Stimulated activated CD4-positive, alpha-beta T cell treated with anti-CD3 and anti-CD28 coated beads, Interleukin-1b, Interleukin-23, amount 100 ng/mL, for 24 hours (primary cell): ENCODE results near the gene PDE4C.

Experiments used
- DNase-seq, 4 experiments: peaks; one replicate each; pipeline ENCODE4 v3.0.0-alpha.2; 2020; ENCODE audit warnings: low read depth in 4 of 4, low spot score in 1 of 4

The PDE4C gene

DNA sequence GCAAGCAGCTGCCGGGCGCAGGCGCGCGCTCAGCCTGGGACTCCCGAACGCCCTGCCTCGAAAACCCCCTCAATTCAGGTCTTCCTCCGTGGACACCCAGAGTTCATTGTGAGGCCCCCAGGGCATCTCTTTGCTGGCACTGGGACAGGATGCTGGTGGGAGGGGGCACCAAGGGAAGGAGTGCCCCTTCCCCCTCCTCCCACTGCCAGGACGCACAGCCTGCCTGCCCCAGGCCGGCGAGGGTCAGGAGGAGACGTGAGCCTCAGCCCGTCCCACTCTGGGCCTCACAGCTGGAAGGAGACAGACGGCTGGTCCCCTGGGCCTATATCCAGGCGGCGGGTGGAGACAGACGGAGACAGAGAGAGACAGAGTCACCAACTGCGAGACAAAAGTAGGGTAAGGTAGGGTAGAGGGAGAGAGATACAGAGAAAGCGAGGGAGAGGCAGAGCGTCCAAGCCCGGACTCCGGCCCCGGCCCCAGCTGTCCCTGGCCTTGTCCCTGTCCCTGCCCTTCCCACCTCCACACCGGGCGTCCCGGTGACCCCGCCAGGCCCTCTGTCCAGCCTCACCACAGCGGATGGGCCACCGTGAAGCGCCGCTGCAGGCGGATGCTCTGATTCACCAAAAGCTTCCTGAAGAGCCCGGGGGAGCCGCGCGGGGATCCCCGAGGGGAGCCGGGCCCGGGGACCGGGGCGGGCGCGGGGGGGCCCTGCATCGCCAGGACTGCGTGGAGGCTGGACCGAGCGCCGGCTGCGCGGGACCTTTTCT lies at the start of gene PDE4C:
PDE4C (minus strand) TSS at position 737 of the 767 bp plus-strand sequence; CDS start at position 714, 23 bp downstream.
- no peak for DNase-seq

- no peak for DNase-seq
These were observed 48.6 kb upstream of the PDE4C start for GRCh38 chr19:18274781-18275356.

DNA sequence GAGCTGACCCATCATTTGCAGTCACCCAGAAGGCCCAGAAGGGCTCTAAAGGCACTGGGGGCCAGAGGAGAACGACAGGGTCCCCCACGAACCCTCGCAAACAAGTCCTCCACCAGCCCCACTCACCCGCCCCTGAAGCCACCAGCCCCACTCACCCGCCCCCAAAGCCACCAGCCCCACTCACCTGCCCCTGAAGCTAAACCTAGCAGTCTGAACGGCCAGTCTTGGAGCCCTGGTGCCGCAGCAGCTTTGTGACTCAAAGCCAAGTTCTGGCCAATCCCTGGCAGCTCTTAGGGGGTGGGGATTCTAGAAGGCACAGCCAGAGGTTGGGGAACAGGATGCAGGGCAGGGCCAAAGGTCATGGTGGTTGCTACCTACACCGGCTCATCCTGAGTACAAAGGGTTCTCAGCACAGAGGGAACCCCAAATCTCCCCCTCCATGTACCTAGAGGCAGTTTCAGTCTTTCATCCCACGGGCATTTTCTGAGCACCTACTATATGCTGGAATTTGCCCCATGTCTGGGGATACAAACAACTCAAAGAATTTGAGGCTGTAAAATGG lies 48.1 kb upstream of the PDE4C start, which contains the start of gene IQCN:
IQCN (minus strand) TSS at position 234 of the 562 bp plus-strand sequence. CDS start 4,974 bp downstream, outside the sequence.
- DNase-seq = no peak

GRCh38 chr19:18273561-18274218 lies 47.5 kb upstream of the PDE4C start:
- no peak for DNase-seq

- DNase-seq = no peak
These were observed 45.2 kb upstream of the PDE4C start for GRCh38 chr19:18271433-18271841.

DNA sequence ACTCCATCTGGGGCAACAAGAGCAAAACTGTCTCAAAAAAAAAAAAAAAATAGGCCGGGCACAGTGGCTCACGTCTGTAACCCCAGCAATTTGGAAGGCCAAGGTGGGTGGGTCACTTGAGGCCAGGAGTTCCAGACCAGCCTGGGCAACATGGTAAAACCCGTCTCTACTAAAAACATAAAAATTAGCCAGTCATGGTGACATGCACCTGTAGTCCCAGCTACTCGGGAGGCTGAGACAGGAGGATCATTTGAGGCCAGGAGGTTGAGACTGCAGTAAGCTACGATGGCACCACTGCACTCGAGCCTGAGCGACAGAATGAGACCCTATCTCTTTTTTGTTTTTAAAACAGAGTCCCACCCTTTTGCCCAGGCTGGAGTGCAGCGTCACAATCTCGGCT lies 44.1 kb upstream of the PDE4C start:
- DNase-seq = no peak

- DNase-seq = no peak
These were observed 43.0 kb upstream of the PDE4C start for GRCh38 chr19:18269070-18269723.

- DNase-seq = no peak
These were observed 40.8 kb upstream of the PDE4C start for GRCh38 chr19:18266771-18267686.

- no peak for DNase-seq
These were observed 39.3 kb upstream of the PDE4C start for GRCh38 chr19:18265582-18265981.

DNA sequence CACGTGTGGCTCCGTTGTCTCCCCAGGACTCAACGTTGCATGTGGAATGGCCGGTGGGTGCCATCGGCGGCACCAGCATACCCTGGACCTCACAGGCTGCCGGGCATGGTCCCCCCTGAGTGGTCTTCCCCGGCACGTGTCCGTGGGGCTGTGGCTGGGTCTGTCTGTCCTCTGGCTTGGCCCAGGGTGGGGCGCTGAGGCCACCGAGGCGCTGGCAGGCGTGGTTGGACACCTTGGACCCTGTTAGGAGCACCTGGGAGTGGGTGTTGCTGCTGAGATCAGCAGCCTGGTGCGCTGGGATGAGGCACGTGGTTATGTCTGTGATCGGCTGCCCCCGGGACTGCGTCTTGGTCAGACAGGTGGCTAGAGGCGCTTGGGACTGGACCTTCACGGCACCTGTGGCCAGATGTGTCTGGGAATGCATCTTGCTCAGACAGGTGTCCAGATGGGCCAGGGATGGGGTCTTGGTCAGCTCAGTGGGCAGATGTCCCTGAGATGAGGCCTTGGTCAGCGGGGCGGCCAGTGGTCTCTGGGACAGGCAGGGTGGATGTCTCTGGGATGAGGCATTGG lies 38.8 kb upstream of the PDE4C start:
- no peak for DNase-seq

DNA sequence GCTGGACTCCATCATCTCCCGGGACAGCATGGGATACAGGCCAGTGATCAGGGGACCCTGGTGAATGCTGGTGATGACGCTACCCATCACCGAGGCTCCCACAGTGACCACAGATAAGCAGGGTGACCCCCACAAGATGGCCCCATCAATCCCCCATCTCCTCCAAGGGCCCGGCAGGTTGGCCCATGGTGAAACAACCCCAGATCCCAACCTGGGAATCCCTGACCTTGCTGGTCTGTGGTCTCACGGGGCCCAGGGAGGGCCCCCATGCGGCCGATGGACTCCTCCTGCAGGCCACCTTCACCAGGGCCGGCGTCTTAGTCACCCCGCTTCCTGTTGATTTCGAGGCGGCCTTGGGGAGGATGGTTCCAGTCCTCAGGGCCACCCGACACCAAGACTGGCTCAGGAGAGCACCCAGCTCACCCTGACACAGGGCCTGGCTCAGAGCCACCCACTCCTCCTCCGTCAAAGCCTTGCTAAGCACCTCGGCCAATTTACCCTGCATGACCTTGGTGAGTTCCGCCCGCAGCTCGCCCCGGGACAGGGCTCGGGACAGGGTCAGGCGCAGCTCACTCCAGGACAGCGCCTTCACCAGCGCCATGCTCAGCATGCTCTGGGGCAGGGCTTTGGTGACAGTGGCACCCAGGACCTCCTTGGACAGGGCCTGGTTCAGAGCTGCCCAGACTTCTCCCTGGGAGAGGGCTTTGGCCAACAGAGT lies 38.1 kb upstream of the PDE4C start:
- no peak for DNase-seq

DNA sequence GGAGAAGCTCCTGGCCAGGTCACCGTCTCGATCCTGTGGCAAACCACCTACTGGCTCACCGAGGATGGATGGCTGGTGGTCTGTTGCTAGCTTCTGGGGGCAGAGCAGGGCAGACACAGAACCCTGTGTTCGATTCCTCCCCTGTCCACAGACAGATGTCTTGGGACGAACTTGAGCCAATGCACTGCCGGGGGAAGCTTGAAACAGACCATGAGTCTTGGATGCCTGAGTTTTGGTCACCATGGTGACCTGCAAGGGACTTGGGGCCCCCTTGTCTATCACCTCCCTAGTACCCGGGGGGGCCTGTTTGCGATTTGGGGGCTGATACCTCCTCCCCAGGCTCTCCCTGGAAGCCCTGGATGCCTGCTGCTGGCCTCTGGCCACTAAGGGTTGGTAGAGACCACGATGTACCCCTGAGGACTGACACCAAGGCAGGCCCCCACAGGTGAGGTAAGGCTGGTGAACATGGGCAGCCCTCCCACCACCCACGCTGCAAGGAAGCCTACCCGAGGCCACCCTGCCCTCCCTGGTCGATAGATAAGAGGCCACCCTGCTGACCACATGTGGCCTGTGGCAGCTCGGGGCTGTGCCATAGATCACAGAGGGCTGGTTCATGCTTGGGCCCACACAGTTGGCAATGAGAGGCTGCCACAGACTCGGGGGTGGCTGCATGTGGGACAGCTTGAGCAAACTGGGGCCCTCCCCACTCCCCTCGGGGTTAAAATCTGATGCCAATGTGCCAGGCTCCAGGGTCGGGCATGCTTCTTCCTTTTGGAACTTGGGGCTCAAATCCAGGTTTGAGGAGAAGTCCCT lies 37.3 kb upstream of the PDE4C start:
- DNase-seq = no peak

DNA sequence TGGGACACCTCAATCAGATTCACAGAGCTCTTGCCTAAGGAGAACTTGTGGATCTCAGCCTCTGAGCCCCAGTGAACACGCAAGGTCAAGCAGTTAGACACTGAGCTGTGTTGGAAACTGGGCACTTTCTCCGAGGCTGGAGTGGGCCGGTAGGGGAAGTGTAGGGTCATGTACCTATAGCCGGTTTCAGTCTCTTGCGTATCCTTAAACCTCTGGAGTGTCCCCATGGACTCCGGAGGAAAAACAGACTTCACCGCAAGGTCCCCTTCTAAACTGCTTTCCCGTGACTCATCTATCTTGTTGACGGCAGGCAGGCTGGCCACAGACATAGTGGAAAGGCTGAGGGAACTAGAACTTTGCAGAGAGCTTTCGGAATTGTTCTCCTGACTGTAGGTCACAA lies 36.7 kb upstream of the PDE4C start:
- no peak for DNase-seq

- DNase-seq = no peak
These were observed 35.9 kb upstream of the PDE4C start for GRCh38 chr19:18262144-18262543.

DNA sequence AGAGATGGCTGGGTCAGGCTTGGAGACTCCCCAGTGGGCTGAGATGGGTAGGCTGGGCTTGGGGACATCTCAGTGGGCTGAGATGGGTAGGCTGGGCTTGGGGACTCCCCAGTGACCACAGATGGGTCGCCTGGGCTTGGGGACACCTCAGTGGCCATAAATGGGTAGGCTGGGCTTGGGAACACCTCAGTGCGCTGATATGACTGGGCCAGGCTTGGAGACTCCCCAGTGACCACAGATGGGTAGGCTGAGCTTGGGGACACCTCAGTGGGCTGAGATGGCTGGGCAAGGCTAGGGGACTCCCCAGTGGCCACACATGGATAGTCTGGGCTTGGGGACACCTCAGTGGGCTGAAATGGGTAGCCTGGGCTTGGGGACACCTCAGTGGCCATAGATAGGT lies 35.2 kb upstream of the PDE4C start:
- DNase-seq = no peak

DNA sequence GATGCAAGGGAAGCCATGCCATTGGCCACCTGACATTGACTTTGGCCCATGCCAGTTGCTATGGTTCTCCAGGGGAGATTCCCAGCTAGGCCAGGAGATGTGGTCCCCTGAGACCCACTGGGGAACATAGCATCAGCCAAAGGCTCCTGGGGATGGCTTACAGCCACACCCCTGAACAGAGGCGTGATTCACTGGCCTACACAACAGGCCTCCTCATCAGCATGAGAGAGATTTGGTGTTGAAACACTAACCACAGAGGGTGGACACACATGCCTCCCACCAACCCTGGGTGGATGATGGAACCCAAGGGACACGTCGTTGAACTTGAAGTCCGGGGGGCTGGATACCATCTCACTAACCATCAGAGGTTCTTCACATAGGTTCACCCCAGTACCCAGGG lies 33.7 kb upstream of the PDE4C start:
- no peak for DNase-seq

GRCh38 chr19:18257503-18258470 lies 31.5 kb upstream of the PDE4C start:
- no peak for DNase-seq
